Glutamatergic neuron (in vitro differentiated cells): ENCODE results near the gene MRPL19. TPM values are rescaled to one million over a fixed set of nuclear protein-coding genes. Genes with fewer than 3 reads are reported as not detected.

Source experiments
- DNase-seq: peaks from one replicate; pipeline ENCODE4 v3.0.0; 2022
- H3K27ac Mint-ChIP-seq: one replicate; pipeline ENCODE4 v1.8.0; 2020; ENCODE audit warnings: mild to moderate bottlenecking, mixed read lengths, inconsistent platforms; ENCODE audit not compliant: unreplicated experiment
- H3K27me3 Mint-ChIP-seq: one replicate; pipeline ENCODE4 v1.8.0; 2020; ENCODE audit warnings: mild to moderate bottlenecking, moderate library complexity, mixed read lengths, inconsistent platforms; ENCODE audit not compliant: unreplicated experiment
- H3K36me3 Mint-ChIP-seq: one replicate; pipeline ENCODE4 v1.8.0; 2020; ENCODE audit warnings: mild to moderate bottlenecking, mixed read lengths, inconsistent platforms; ENCODE audit not compliant: unreplicated experiment
- H3K4me1 Mint-ChIP-seq: one replicate; pipeline ENCODE4 v1.8.0; 2020; ENCODE audit warnings: mild to moderate bottlenecking, low read depth, mixed read lengths, inconsistent platforms; ENCODE audit not compliant: unreplicated experiment
- H3K4me3 Mint-ChIP-seq: one replicate; pipeline ENCODE4 v1.8.0; 2020; ENCODE audit warnings: mild to moderate bottlenecking, mixed read lengths, inconsistent platforms; ENCODE audit not compliant: unreplicated experiment
- H3K9me3 Mint-ChIP-seq: one replicate; pipeline ENCODE4 v1.8.0; 2020; ENCODE audit warnings: mild to moderate bottlenecking, moderate library complexity, mixed read lengths, inconsistent platforms; ENCODE audit not compliant: unreplicated experiment
- long read RNA-seq: library from polyadenylated mRNA; unstranded; transcript quantifications from one replicate; pipeline ENCODE4 v2.0.0, GENCODE V29; 2020; ENCODE audit not compliant: unreplicated experiment
- total RNA-seq: library from RNA; stranded (reverse); fragmentation: NEBNext Ultra II Directional; extraction: Animal tissue kit (Norgen Biotek cat#: 25700); gene quantifications from one replicate; pipeline ENCODE4 v1.2.1, GENCODE V29; 2021; ENCODE audit not compliant: unreplicated experiment
- TF ChIP-seq, protein P1 (sequence below): fragments of 200-600 bp; sonication (generic); IDR thresholded peaks from one replicate; pipeline ENCODE4 v1.5.0; 2021; ENCODE audit not compliant: partially characterized antibody, unreplicated experiment

The MRPL19 gene
- 44.6 TPM for total RNA-seq
- long read RNA-seq, transcript MRPL19-202 (6 exons, 3,479 nt), result major isoform, 11 of 16 reads
- long read RNA-seq, partial matches to known transcripts, result 1 of 16 reads
- long read RNA-seq, other reads (novel, unspliced or antisense), result 3 of 16 reads

DNA sequence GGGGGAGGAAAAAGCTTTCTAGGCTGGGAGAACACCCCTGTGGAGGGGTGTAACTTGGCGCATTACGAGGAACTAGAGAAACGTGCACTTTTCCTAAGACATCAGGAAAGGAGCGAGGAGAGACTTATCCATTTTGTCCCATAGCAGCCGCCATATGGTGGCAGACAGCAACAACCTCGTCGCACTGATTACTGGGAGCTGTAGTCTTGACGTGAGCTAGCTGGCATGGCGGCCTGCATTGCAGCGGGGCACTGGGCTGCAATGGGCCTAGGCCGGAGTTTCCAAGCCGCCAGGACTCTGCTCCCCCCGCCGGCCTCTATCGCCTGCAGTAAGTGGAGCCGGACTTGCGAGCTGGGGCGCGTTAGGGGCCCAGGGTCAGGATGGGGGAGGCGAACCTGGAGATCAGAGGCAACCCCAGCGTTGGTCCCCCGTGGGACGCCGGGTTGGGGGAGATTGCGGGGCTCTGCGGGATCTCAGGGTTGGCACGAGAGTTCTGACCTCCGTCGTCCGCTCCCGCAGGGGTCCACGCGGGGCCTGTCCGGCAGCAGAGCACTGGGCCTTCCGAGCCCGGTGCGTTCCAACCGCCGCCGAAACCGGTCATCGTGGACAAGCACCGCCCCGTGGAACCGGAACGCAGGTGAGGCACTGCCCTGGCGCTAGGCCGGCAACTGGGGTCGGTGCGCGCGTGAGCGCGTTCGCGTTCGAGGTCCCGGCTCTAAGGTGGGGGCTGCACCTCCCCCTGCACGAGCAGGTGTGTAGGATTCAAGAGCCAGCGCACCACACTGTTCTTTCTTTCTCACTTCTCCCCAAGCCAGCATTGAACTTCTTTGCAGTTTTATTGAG is at the start of gene MRPL19:
TSS of gene MRPL19 (plus strand) at position 201 of the 843 bp plus-strand sequence. CDS start at position 226, 25 bp downstream.
- peak within 1 kb of the TSS; percentile 97 for H3K4me3 Mint-ChIP-seq
- TF ChIP-seq, protein P1, sequence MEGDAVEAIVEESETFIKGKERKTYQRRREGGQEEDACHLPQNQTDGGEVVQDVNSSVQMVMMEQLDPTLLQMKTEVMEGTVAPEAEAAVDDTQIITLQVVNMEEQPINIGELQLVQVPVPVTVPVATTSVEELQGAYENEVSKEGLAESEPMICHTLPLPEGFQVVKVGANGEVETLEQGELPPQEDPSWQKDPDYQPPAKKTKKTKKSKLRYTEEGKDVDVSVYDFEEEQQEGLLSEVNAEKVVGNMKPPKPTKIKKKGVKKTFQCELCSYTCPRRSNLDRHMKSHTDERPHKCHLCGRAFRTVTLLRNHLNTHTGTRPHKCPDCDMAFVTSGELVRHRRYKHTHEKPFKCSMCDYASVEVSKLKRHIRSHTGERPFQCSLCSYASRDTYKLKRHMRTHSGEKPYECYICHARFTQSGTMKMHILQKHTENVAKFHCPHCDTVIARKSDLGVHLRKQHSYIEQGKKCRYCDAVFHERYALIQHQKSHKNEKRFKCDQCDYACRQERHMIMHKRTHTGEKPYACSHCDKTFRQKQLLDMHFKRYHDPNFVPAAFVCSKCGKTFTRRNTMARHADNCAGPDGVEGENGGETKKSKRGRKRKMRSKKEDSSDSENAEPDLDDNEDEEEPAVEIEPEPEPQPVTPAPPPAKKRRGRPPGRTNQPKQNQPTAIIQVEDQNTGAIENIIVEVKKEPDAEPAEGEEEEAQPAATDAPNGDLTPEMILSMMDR, result no peak
- H3K9me3 Mint-ChIP-seq, result peaks cover 2% of the 10 kb centered on the region
- peak within 1 kb of the TSS; percentile 96 for H3K27ac Mint-ChIP-seq
- H3K36me3 Mint-ChIP-seq, result no peaks in the 10 kb centered on the region
- no peaks in the 10 kb centered on the region for H3K27me3 Mint-ChIP-seq
- DNase-seq, result peak; percentile 75
- H3K4me1 Mint-ChIP-seq, result peaks cover 3% of the 10 kb centered on the region

DNA sequence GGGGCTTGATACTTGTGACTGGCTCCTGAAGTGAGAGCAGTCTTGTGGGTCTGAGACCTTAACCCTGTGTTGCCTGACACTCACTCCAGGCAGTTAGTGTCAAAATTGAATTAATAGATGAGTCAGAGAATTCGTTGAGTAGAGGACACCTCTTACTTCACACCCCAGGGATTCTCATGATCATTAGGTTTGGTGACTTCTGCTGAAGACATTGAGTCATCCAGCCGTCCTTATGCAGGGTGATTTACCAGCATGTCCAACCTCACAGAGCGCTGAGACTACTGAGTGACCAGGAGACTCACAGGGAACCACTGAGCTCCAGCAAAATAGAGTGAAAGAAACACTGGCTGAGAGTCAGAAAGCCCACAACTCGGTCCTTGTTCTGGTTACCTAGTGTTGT is 49.8 kb upstream of the MRPL19 start:
- Mint-ChIP-seq H3K4me1 (no peaks in the 10 kb centered on the region), H3K27me3 (no peaks in the 10 kb centered on the region), H3K4me3 (no peak overlapping the region), H3K9me3 (no peaks in the 10 kb centered on the region), H3K36me3 (no peaks in the 10 kb centered on the region), H3K27ac (no peak overlapping the region)
- TF ChIP-seq, protein P1, result no peak
- DNase-seq, result no peak

DNA sequence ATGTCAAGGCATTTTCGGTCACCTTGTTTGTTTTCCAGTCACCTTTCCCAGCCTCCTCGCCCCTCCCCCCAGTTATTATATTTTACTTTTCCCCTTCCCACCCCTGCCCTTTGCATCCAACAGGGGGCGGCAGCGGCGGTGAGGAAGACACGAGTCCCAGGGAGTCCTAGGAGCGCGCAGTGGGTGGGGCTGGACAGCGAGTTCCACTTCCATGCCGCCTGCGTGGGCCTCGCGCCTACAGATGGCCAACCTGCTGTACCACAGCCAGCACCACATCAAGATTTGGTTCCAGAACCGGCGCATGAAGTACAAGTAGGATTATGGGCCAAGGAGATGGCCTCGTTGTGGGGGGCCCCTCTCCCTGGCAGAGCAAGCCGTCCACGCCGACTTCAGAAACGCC is 48.6 kb upstream of the MRPL19 start:
- DNase-seq, result no peak
- Mint-ChIP-seq H3K27ac (no peak overlapping the region), H3K4me1 (no peaks in the 10 kb centered on the region), H3K9me3 (no peaks in the 10 kb centered on the region), H3K27me3 (no peaks in the 10 kb centered on the region), H3K36me3 (no peaks in the 10 kb centered on the region), H3K4me3 (no peak overlapping the region)
- TF ChIP-seq, protein P1, result no peak

DNA sequence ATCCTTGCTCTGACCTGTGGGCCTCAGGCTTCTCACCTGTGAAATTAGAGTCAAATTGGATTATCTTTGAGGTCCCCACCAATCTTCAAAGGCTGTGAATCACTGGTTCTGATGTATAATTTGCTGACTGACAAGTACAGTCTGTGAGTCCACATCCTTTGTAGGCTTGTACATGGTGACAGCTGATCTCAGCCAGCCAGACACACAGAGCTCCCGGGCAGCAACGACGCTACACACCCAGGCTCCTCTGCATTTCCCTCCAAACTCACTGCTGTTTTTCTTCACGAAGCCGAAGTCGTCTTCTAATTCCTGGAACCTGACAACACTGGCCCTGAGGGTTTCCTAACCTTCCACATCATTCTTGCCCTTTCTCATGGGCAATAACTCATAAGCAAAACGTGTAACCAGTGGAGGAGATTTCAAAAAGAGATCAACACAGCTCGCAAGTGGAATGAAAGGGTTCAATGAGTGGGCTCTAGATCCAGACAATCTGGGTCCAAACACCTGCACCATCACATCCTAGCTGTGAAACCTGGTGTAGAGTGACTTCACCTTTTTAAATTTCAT is 47.9 kb upstream of the MRPL19 start:
- no peaks in the 10 kb centered on the region for H3K27me3 Mint-ChIP-seq
- no peaks in the 10 kb centered on the region for H3K4me1 Mint-ChIP-seq
- no peak for DNase-seq
- no peak overlapping the region for H3K4me3 Mint-ChIP-seq
- H3K36me3 Mint-ChIP-seq, result no peaks in the 10 kb centered on the region
- no peaks in the 10 kb centered on the region for H3K9me3 Mint-ChIP-seq
- TF ChIP-seq, protein P1, result no peak
- no peak overlapping the region for H3K27ac Mint-ChIP-seq
